IPS-20b (cell line): ENCODE measurements around the gene SCN5A.

Experiments used
- H3K27ac ChIP-seq: one replicate; pipeline ENCODE4 v1.5.1; 2013; ENCODE audit warnings: low read length
- H3K27me3 ChIP-seq: 2 replicates; pipeline ENCODE4 v1.6.1; 2013; ENCODE audit warnings: mild to moderate bottlenecking, low read length, inconsistent platforms; ENCODE audit not compliant: insufficient read depth
- H3K36me3 ChIP-seq: 2 replicates; pipeline ENCODE4 v1.6.1; 2013; ENCODE audit warnings: low read depth, mild to moderate bottlenecking, inconsistent platforms, low read length, moderate library complexity; ENCODE audit not compliant: insufficient read depth
- H3K4me1 ChIP-seq: 2 replicates; pipeline ENCODE4 v1.6.1; 2013; ENCODE audit warnings: mild to moderate bottlenecking, control low read depth, inconsistent platforms, low read length, moderate library complexity; ENCODE audit not compliant: insufficient read depth
- H3K4me3 ChIP-seq: 2 replicates; pipeline ENCODE4 v1.5.1; 2013; ENCODE audit warnings: mild to moderate bottlenecking, low read length, inconsistent platforms
- H3K9ac ChIP-seq: 2 replicates; pipeline ENCODE4 v1.6.1; 2013; ENCODE audit warnings: low read depth, mild to moderate bottlenecking, inconsistent platforms, low read length, moderate library complexity
- H3K9me3 ChIP-seq: 2 replicates; pipeline ENCODE4 v1.6.1; 2013; ENCODE audit warnings: mild to moderate bottlenecking, low read depth, low read length, inconsistent platforms; ENCODE audit not compliant: insufficient read depth

The SCN5A gene

DNA sequence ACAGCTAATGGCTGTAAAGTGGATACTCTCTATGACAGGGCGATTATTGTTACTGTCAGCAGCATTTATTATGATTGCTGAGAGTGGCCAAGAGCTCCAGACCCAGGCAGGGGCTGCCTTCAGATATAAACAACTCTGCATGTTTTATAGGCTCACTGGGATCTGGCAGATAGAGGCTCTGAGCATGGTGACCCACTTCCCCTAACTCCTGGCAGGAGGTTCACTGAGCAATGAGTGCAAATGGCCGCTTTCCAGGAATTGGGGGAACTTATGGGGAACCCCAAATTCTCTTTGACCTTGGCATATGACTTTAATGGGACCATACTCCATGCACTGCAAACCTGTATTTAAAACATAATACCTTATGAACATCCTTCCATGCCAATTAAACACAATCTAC, 59.0 kb downstream of the SCN5A start:
- H3K36me3 ChIP-seq = no peaks in the 10 kb centered on the region
- H3K27me3 ChIP-seq = no peaks in the 10 kb centered on the region

DNA sequence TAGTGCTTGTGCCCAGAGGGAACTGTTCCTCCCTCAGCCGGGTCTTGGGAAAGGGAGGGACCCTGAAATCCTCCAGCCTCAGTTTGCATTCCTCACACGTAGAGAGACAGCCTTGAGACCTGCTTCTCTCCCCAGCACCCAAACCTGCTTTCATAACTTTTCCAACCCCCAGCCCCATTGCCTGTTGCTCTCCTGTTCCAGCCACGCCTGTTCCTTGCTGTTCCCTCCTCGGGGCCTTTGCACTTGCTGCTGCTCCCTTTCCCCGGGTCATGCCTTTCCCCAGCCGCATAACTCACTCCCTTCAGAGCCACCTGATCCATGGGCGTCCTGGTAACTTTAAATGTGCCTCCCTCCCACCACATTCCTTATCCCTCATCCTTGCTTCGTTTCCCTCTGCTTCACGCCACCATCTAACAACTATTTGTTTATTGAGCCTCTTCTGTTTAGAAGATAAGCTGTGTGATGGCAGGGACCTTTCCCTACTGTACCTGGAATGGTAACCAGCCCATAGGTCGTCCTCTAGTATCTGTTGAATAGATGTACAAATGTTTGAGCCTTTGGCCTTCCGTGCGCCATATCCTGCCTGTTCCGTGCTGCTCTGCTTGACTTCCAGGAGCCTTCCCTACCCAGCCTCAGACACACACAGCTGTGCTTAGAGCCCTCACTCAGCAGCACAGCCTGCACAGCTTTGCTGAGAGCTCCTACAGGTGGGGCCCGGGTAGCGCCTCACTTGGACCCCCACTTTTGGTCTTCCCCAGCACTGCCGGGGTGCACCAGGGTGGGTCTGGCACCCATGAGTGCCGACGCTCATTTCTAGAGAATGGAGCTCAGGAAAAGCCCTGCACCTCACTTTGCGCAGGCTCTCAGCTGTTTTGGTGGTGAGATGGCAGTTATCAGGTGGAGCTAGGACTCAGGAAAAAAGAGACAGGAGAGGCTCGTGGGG, 60.2 kb downstream of the SCN5A start:
- Histone ChIP-seq H3K9me3 (no peaks in the 10 kb centered on the region), H3K27ac (no peak overlapping the region), H3K4me3 (no peak overlapping the region), H3K9ac (no peak overlapping the region), H3K4me1 (no peaks in the 10 kb centered on the region), H3K36me3 (0 out of 2 replicates have a peak, but pooled peaks cover 4% of the 10 kb centered on the region), H3K27me3 (no peaks in the 10 kb centered on the region)

More for the DNA sequence above, 59.0 kb downstream of the SCN5A start:
- no peak overlapping the region for H3K9ac ChIP-seq
- H3K27ac ChIP-seq = no peak overlapping the region
- no peaks in the 10 kb centered on the region for H3K9me3 ChIP-seq
- H3K4me3 ChIP-seq = no peak overlapping the region
- no peaks in the 10 kb centered on the region for H3K4me1 ChIP-seq

DNA sequence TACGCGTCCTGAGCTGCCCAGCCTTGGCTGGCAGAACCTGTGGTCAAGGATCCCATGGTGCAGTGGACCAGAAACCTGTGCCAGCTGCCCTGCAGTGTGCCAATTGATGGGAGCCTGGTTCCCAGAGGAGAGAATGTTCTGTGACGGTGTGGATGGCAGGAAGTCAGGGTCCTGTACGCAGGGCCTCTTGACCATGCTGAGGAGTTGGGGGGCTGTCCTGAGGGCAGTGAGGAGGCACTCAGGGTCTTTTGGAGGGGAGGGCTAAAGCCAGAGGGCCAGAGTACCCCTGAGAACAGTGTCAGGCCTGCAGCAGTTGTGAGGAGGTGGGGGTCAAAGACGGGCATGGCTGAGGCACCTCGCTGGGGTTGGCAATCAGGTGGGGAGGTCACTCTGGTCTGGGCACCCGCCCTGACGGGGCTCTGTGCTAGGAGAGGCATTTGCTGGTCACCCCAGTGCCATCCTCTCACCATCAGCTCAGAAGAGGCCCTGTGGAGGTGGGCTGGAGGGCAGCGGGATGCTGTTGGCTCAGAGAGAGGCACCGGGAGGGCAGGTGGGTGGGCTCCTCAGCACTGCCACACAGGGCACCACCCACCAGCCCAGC, 61.0 kb downstream of the SCN5A start:
- H3K4me1 ChIP-seq = no peaks in the 10 kb centered on the region
- H3K27ac ChIP-seq = no peak overlapping the region
- H3K9me3 ChIP-seq = no peaks in the 10 kb centered on the region
- H3K36me3 ChIP-seq = 0 out of 2 replicates have a peak, but pooled peaks cover 4% of the 10 kb centered on the region
- no peak overlapping the region for H3K9ac ChIP-seq
- no peak overlapping the region for H3K4me3 ChIP-seq
- no peaks in the 10 kb centered on the region for H3K27me3 ChIP-seq

DNA sequence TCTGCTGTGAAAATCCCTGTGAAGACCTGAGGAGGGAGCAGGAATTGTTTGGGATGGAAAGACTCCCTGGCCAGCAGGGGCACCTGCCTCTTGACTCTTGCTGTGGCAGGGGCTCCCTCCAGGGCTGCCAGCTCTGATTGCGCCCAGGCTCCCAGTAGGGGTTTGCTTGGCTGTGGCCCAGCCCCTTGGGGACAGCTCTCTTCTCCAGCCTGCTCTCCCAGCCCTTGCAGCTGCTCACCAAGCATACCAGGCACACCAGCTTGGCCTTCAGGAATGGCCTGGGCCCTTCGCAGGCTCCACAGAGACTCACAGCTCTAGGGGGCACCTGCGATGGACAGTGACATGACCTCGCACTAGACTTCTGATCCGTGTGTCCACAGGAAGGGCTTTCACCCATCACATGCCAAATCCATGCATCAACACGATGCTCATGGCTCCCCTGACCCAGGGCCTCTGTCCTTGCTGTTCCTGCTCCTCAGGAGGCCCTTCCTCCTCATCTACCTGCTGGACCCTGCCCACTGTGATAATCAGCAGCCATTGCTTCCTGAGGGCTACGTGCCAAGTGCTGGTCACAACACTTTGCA, 61.8 kb downstream of the SCN5A start:
- Histone ChIP-seq H3K27me3 (no peaks in the 10 kb centered on the region), H3K4me1 (no peaks in the 10 kb centered on the region), H3K9me3 (no peaks in the 10 kb centered on the region), H3K9ac (no peak overlapping the region), H3K36me3 (0 out of 2 replicates have a peak, but pooled peaks cover 4% of the 10 kb centered on the region), H3K4me3 (no peak overlapping the region), H3K27ac (no peak overlapping the region)

DNA sequence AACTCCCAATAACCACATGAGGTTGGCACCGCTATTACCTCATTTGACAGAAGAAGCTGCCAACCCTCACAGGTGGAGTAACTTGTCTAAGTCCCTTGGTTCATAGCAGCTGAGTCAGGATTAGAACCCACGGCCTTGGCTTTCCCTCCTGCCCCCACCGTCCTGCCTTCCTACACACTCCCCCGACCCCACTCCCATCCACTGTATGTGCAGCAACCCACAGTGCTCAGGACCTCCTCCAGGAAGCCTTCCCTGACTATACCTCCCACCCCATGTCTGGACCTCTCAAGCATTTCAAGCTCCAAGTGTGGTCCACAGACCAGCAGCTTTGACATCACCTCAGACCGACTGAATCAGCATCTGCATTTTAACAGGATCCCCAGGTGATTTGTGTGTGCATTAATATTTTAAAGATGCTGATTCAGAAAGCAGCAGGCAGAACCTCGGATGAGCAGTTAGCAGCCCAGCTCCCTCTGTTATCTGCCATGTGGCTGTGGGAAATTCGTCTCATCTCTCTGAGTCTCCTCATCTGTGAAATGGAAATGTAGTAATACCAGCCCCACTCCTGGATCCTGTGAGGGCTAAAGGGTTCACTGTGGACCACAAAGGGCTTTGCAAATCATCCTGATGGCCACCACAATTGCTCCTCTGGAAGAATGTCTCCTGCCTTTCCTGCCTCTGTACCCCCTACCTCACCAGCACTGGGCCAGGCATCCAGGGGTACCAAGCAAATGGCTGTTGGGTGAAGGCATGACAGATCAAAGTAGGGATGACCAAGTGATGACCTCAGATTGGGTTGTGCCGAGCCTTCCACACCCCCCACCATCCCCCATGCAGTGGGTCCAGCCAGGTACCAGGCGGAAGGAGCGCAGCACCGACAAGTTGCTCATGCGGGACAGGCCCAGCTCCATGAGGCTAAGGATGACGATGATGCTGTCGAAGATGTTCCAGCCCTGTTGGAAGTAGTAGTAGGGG, 62.7 kb downstream of the SCN5A start:
- Histone ChIP-seq H3K9me3 (no peaks in the 10 kb centered on the region), H3K27ac (no peak overlapping the region), H3K27me3 (no peaks in the 10 kb centered on the region), H3K9ac (no peak overlapping the region), H3K36me3 (0 out of 2 replicates have a peak, but pooled peaks cover 4% of the 10 kb centered on the region), H3K4me1 (no peaks in the 10 kb centered on the region), H3K4me3 (no peak overlapping the region)

DNA sequence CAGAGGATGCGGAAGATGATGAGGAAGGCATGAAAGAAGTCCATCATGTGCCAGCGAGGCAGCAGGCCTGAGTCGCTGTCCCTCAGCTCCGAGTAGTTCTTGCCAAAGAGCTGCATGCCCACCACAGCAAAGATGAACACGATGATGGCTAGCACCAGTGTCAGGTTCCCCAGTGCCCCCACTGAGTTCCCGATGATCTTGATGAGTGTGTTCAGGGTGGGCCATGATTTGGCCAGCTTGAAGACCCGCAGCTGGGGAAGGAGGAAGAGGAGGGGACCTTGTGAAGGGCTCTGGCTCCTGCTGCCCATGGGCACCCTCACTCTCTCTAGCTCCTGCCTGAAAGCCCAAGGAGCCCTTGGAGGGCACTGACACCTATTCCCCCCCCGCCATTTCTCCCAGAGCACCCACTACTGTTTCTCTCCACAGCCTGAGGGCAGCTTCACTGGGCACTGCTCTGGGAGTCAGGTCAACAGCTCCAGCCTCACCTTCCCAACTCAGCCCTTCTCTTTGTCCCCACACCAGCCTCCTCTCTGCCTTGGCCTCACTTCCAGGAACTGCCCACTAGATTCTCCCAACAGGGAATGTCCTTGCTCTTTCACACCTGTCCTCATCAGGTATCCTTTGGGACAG, 63.6 kb downstream of the SCN5A start:
- Histone ChIP-seq H3K9me3 (no peaks in the 10 kb centered on the region), H3K9ac (no peak overlapping the region), H3K4me3 (no peak overlapping the region), H3K4me1 (no peaks in the 10 kb centered on the region), H3K36me3 (0 out of 2 replicates have a peak, but pooled peaks cover 4% of the 10 kb centered on the region), H3K27me3 (no peaks in the 10 kb centered on the region), H3K27ac (no peak overlapping the region)

DNA sequence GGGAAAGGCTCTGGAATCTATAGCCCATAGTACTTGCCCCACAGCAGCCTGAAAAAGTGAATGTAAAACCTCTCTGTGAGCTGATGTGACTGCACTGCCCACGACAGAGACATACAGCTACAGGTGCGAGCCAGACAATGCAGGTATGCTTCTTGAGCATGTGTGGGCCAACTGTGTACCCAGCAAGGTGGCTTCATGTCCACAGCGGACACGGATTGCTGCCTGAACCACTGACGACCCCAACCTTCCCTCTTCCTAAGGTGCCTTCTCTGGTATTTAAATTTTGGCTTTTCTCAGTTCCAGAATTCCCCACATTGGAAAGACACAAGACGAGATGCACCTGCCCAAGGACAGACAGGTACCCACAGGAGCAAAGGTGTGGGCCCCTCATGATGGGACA, 65.8 kb downstream of the SCN5A start:
- Histone ChIP-seq H3K4me3 (no peak overlapping the region), H3K9me3 (no peaks in the 10 kb centered on the region), H3K9ac (no peak overlapping the region), H3K4me1 (no peaks in the 10 kb centered on the region; the same call in 1 of the 2 replicates), H3K27me3 (no peaks in the 10 kb centered on the region), H3K36me3 (0 out of 2 replicates have a peak, but pooled peaks cover 4% of the 10 kb centered on the region), H3K27ac (no peak overlapping the region)

DNA sequence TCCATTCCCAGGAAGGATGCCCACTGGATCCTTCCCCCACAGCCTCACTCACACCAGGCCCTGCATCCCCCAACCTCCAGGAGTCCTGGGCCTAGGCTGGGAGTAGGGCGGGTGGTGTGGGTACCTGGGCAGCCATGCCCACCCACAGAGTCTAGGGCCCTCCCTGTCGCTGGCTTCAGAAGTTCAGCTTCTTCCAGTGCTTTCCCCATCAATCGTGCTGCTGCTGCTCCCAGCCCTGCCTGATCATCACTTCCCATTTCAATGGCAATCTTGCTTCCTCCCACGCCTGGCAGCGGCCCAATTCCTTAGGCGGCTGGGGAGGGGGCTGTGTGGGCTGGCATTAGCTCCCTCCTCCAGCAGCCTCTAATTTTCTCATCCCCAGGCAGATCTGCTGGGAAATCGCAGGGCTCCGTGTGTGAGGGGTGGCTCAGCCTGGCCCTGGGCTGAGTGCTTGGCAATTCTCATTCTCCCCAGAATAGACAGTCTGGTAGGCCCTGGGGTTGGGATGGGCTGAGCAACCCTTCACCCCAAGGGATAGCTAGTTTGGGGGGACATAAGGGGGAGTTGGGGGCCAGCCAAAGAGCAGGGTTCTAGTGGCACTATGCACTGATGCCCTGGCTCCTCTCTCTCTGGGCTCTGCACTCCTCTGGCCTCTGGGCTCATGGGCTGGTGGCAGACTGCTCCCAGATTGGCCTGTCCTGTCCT, 66.4 kb downstream of the SCN5A start:
- Histone ChIP-seq H3K9ac (no peak overlapping the region), H3K36me3 (0 out of 2 replicates have a peak, but pooled peaks cover 4% of the 10 kb centered on the region), H3K4me3 (no peak overlapping the region), H3K4me1 (no peaks in the 10 kb centered on the region; the same call in 1 of the 2 replicates), H3K9me3 (no peaks in the 10 kb centered on the region), H3K27ac (no peak overlapping the region), H3K27me3 (no peaks in the 10 kb centered on the region; the same call in 1 of the 2 replicates)

DNA sequence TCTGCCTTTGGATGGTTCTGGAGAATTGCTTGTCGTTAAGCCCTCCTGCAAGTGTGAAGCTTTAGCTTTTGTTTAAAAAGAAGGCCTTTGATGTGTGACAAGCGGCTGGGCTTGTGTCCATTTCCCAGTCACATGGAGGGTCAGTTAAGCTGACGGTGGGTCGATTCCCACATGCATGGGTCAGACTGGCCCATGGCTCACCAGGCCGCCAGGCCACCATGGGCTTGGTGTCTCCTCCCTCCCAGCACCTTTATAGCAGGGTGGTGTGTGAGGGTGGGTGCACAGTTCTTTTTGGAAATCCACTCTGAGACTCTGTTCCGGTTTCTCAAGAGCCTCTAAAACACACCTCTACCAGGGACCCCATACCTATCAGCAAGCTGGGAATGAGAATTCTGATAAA, 67.2 kb downstream of the SCN5A start:
- H3K4me3 ChIP-seq = no peak overlapping the region
- H3K4me1 ChIP-seq = no peaks in the 10 kb centered on the region; the same call in 1 of the 2 replicates
- H3K27ac ChIP-seq = no peak overlapping the region
- 0 out of 2 replicates have a peak, but pooled peaks cover 4% of the 10 kb centered on the region for H3K36me3 ChIP-seq
- H3K27me3 ChIP-seq = no peaks in the 10 kb centered on the region; the same call in 1 of the 2 replicates
- no peak overlapping the region for H3K9ac ChIP-seq
- no peaks in the 10 kb centered on the region for H3K9me3 ChIP-seq

DNA sequence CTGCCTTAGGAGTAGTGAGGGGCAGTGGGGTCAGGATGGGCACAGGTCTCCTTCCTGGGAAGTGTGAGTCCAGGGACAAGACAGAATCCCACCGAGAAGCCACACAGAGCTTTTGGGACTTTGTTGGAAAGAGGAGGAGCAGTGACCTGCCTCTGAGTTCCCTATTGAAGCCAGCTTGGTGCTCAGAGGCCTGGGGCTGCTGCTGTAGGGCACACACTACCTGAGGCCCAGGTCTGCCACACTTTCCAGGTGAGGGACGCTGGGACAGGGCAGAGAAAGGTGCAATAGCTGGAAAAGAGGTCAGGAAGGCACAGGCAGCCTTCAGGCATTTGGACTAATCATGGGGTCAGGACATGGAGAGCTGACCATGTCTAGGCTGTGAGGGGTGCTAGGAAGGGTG, 67.7 kb downstream of the SCN5A start:
- 0 out of 2 replicates have a peak, but pooled peaks cover 4% of the 10 kb centered on the region for H3K36me3 ChIP-seq
- H3K4me3 ChIP-seq = no peak overlapping the region
- no peak overlapping the region for H3K9ac ChIP-seq
- no peaks in the 10 kb centered on the region for H3K9me3 ChIP-seq
- no peaks in the 10 kb centered on the region; the same call in 1 of the 2 replicates for H3K27me3 ChIP-seq
- H3K4me1 ChIP-seq = no peaks in the 10 kb centered on the region; the same call in 1 of the 2 replicates
- H3K27ac ChIP-seq = no peak overlapping the region
